GM12878 (cell line): Measurements from ENCODE around the gene MICB. TPM values are rescaled to one million over a fixed set of nuclear protein-coding genes. Genes with fewer than 3 reads are reported as not detected.

ENCODE experiments used
- EED ChIP-seq: sonication (generic); IDR thresholded peaks from 2 replicates; pipeline ENCODE4 v1.6.1; 2016; ENCODE audit warnings: antibody characterized with exemption, low read depth
- IKZF1 ChIP-seq: fragments of 450-650 bp; conservative IDR thresholded peaks from 2 replicates; pipeline ENCODE4 v1.6.1; 2017; ENCODE audit warnings: antibody characterized with exemption, mild to moderate bottlenecking
- NBN ChIP-seq: fragments of 450-650 bp; IDR thresholded peaks from 2 replicates; pipeline ENCODE4 v1.6.1; 2016
- POU2F2 ChIP-seq: IDR thresholded peaks from 3 replicates; pipeline ENCODE4 v1.6.1; 2011; ENCODE audit warnings: low read depth, mild to moderate bottlenecking, low read length, borderline replicate concordance
- RAD21 ChIP-seq: IDR thresholded peaks from 2 replicates; pipeline ENCODE4 v1.6.1; 2011; ENCODE audit warnings: mild to moderate bottlenecking, low read depth, low read length, moderate library complexity; ENCODE audit not compliant: insufficient read depth
- SPI1 ChIP-seq: IDR thresholded peaks from 2 replicates; pipeline ENCODE4 v1.6.1; 2011; ENCODE audit warnings: low read depth, mild to moderate bottlenecking, low read length, moderate library complexity, borderline replicate concordance; ENCODE audit not compliant: insufficient read depth
- YY1 ChIP-seq: IDR thresholded peaks from 2 replicates; pipeline ENCODE4 v1.6.1; 2011; ENCODE audit warnings: low read depth, mild to moderate bottlenecking, low read length
- polyA plus RNA-seq, 11 experiments: library from polyadenylated mRNA; depleted of rRNA in 4 of 11; unstranded in 6 of 11; stranded (reverse) in 5 of 11; fragments of >200 nt; fragmentation: Nextera tagmentation in 4 of 11; fragmentation: Illumina TruSeq in 1 of 11; extraction: Ambion mirVana in 4 of 11; extraction: Trizol in 1 of 11; gene quantifications; 1 replicate in 1 of 11; 2 replicates in 10 of 11; pipeline versions ENCODE4 v1.2.1 to v1.2.3, GENCODE V29; 2011 to 2016; ENCODE audit warnings: inconsistent platforms in 2 of 11, missing spikeins in 2 of 11, low read depth in 1 of 11
- total RNA-seq, 4 experiments: library from RNA; depleted of rRNA in 3 of 4; stranded (reverse); fragments of >200 nt in 3 of 4; fragmentation: Illumina TruSeq in 1 of 4; extraction: Trizol in 1 of 4; gene quantifications; 2 replicates each; pipeline versions ENCODE4 v1.2.1 to v1.2.3, GENCODE V29; 2013 to 2021
- TF ChIP-seq, protein P1 (sequence below): fragments of 450-650 bp; IDR thresholded peaks from 2 replicates; pipeline ENCODE4 v1.6.1; 2016; ENCODE audit warnings: mild to moderate bottlenecking
- TF ChIP-seq, protein P2 (sequence below): fragments of 450-650 bp; IDR thresholded peaks from 2 replicates; pipeline ENCODE4 v1.6.1; 2017; ENCODE audit warnings: mild to moderate bottlenecking, moderate library complexity
- TF ChIP-seq, protein P3 (sequence below): fragments of 450-650 bp; IDR thresholded peaks from 2 replicates; pipeline ENCODE4 v1.6.1; 2017; ENCODE audit warnings: low read depth, mild to moderate bottlenecking, moderate library complexity

Gene MICB
- total and polyA plus RNA-seq, 10 of the 15 experiments (the other 5 are each of a cell fraction or from before 2014, with no cell fraction given) = 9.0 to 37.1 (median 17.8) TPM

DNA sequence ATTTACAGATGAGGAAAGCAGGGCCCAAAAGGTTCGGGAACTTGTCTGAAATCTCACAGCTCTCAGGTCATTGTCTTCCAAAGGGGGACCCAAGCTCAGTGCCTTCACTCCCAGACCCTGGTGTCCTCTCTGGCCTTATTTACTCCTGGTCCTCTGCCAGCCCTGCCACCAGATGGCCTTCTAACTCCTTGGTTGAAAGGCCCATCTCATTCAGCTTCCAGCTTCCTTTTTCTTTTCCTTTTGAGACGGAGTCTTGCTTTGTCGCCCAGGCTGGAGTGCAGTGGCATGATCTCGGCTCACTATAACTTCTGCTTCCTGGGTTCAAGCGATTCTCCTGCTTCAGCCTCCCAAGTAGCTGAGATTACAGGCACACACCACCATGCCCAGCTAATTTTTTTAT, 53.4 kb downstream of the MICB start (continued):
- TF ChIP-seq, protein P1, sequence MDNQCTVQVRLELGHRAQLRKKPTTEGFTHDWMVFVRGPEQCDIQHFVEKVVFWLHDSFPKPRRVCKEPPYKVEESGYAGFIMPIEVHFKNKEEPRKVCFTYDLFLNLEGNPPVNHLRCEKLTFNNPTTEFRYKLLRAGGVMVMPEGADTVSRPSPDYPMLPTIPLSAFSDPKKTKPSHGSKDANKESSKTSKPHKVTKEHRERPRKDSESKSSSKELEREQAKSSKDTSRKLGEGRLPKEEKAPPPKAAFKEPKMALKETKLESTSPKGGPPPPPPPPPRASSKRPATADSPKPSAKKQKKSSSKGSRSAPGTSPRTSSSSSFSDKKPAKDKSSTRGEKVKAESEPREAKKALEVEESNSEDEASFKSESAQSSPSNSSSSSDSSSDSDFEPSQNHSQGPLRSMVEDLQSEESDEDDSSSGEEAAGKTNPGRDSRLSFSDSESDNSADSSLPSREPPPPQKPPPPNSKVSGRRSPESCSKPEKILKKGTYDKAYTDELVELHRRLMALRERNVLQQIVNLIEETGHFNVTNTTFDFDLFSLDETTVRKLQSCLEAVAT = peak; percentile 60
- TF ChIP-seq POU2F2 = peak; percentile 18; the same call in 1 of the 3 replicates
- TF ChIP-seq, protein P2, sequence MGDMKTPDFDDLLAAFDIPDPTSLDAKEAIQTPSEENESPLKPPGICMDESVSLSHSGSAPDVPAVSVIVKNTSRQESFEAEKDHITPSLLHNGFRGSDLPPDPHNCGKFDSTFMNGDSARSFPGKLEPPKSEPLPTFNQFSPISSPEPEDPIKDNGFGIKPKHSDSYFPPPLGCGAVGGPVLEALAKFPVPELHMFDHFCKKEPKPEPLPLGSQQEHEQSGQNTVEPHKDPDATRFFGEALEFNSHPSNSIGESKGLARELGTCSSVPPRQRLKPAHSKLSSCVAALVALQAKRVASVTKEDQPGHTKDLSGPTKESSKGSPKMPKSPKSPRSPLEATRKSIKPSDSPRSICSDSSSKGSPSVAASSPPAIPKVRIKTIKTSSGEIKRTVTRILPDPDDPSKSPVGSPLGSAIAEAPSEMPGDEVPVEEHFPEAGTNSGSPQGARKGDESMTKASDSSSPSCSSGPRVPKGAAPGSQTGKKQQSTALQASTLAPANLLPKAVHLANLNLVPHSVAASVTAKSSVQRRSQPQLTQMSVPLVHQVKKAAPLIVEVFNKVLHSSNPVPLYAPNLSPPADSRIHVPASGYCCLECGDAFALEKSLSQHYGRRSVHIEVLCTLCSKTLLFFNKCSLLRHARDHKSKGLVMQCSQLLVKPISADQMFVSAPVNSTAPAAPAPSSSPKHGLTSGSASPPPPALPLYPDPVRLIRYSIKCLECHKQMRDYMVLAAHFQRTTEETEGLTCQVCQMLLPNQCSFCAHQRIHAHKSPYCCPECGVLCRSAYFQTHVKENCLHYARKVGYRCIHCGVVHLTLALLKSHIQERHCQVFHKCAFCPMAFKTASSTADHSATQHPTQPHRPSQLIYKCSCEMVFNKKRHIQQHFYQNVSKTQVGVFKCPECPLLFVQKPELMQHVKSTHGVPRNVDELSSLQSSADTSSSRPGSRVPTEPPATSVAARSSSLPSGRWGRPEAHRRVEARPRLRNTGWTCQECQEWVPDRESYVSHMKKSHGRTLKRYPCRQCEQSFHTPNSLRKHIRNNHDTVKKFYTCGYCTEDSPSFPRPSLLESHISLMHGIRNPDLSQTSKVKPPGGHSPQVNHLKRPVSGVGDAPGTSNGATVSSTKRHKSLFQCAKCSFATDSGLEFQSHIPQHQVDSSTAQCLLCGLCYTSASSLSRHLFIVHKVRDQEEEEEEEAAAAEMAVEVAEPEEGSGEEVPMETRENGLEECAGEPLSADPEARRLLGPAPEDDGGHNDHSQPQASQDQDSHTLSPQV = peak; percentile 47; the same call in 1 of the 2 replicates
- peak; percentile 97 for TF ChIP-seq RAD21
- peak; percentile 69 for TF ChIP-seq EED
- peak; percentile 17; the same call in 1 of the 2 replicates for TF ChIP-seq SPI1
- peak; percentile 74; the same call in 1 of the 2 replicates for TF ChIP-seq IKZF1
- TF ChIP-seq, protein P3, sequence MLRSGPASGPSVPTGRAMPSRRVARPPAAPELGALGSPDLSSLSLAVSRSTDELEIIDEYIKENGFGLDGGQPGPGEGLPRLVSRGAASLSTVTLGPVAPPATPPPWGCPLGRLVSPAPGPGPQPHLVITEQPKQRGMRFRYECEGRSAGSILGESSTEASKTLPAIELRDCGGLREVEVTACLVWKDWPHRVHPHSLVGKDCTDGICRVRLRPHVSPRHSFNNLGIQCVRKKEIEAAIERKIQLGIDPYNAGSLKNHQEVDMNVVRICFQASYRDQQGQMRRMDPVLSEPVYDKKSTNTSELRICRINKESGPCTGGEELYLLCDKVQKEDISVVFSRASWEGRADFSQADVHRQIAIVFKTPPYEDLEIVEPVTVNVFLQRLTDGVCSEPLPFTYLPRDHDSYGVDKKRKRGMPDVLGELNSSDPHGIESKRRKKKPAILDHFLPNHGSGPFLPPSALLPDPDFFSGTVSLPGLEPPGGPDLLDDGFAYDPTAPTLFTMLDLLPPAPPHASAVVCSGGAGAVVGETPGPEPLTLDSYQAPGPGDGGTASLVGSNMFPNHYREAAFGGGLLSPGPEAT = peak; percentile 53
- peak; percentile 70 for TF ChIP-seq YY1
- peak; percentile 50; the same call in 1 of the 2 replicates for TF ChIP-seq NBN
